GM12892 (cell line): ENCODE data around the gene FABP6. TPM values are rescaled to one million over a fixed set of nuclear protein-coding genes. Genes with fewer than 3 reads are reported as not detected.
"Not testable (repeated sequence)": the region's sequence is repeated elsewhere in the genome, so short reads cannot be mapped to it uniquely, and the experiment has no call there.

Experiments used
- DNase-seq: peaks from one replicate; pipeline ENCODE4 v3.0.0; 2011; ENCODE audit not compliant: insufficient read length
- FAIRE-seq: peaks from 2 replicates; lab custom pipeline; 2011; peaks lifted over from hg19 to GRCh38; lab: Jason Lieb, UNC
- POLR2A ChIP-seq: IDR thresholded peaks from 2 replicates; pipeline ENCODE4 v1.6.1; 2011; ENCODE audit warnings: low read depth, low read length, control low read depth
- POLR2AphosphoS5 ChIP-seq: IDR thresholded peaks from 2 replicates; pipeline ENCODE4 v1.6.1; 2011; ENCODE audit warnings: low read depth, low read length, control low read depth
- TAF1 ChIP-seq: IDR thresholded peaks from 2 replicates; pipeline ENCODE4 v1.6.1; 2011; ENCODE audit warnings: low read depth, mild to moderate bottlenecking, control low read depth, low read length, borderline replicate concordance
- polyA plus RNA-seq: library from polyadenylated mRNA; unstranded; fragments of >200 nt; gene quantifications from one replicate; pipeline ENCODE4 v1.2.1, GENCODE V29; 2012; ENCODE audit warnings: missing spikeins, inconsistent platforms; ENCODE audit not compliant: missing spikeins

FABP6 gene
- polyA plus RNA-seq, result 5.4 TPM

GRCh38 chr5:160229190-160229742 lies at the start of gene FABP6:
FABP6 (plus strand) TSS chr5:160229506; CDS start chr5:160229558, 52 bp downstream.
- TF ChIP-seq TAF1, result no peak
- TF ChIP-seq POLR2AphosphoS5, result no peak
- no peak for TF ChIP-seq POLR2A
- no peak for FAIRE-seq
- no peak for DNase-seq

- FAIRE-seq (peak; percentile 57), DNase-seq (no peak)
- TF ChIP-seq POLR2AphosphoS5, result no peak
- TF ChIP-seq TAF1, result no peak
- no peak for TF ChIP-seq POLR2A
Measured at GRCh38 chr5:160180931-160181330, 48.4 kb upstream of the FABP6 start.

- FAIRE-seq (no peak), DNase-seq (no peak)
Measured at GRCh38 chr5:160181965-160182622, 47.2 kb upstream of the FABP6 start.

GRCh38 chr5:160183075-160183474 lies 46.2 kb upstream of the FABP6 start:
- DNase-seq (no peak), FAIRE-seq (no peak)
- TF ChIP-seq POLR2AphosphoS5, result no peak
- TF ChIP-seq TAF1, result no peak
- no peak for TF ChIP-seq POLR2A

More at GRCh38 chr5:160181965-160182622, 47.2 kb upstream of the FABP6 start:
- TF ChIP-seq POLR2A (no peak), POLR2AphosphoS5 (no peak), TAF1 (no peak)

- FAIRE-seq, result no peak
- TF ChIP-seq TAF1 (no peak), POLR2A (no peak), POLR2AphosphoS5 (no peak)
- no peak for DNase-seq
Measured at GRCh38 chr5:160185626-160186360, 43.5 kb upstream of the FABP6 start.

GRCh38 chr5:160186480-160186879 lies 42.8 kb upstream of the FABP6 start:
- DNase-seq (no peak), FAIRE-seq (no peak)
- no peak for TF ChIP-seq POLR2A
- no peak for TF ChIP-seq TAF1
- TF ChIP-seq POLR2AphosphoS5, result no peak

- no peak for TF ChIP-seq TAF1
- TF ChIP-seq POLR2AphosphoS5, result no peak
- no peak for TF ChIP-seq POLR2A
- no peak for FAIRE-seq
- no peak for DNase-seq
Measured at GRCh38 chr5:160187091-160187490, 42.2 kb upstream of the FABP6 start.

GRCh38 chr5:160188141-160189015 lies 40.9 kb upstream of the FABP6 start:
- no peak for TF ChIP-seq POLR2A
- no peak for TF ChIP-seq TAF1
- TF ChIP-seq POLR2AphosphoS5, result no peak
- FAIRE-seq, result no peak
- DNase-seq, result peak; percentile 46

GRCh38 chr5:160192424-160192823 lies 36.9 kb upstream of the FABP6 start:
- no peak for TF ChIP-seq POLR2A
- no peak for TF ChIP-seq TAF1
- TF ChIP-seq POLR2AphosphoS5, result no peak
- FAIRE-seq, result no peak
- no peak for DNase-seq

GRCh38 chr5:160193076-160193475 lies 36.2 kb upstream of the FABP6 start:
- FAIRE-seq, DNase-seq: not testable (repeated sequence)

- not testable (repeated sequence) for DNase-seq, FAIRE-seq
Measured at GRCh38 chr5:160193790-160194189, 35.5 kb upstream of the FABP6 start.
